Stimulated activated CD4-positive, alpha-beta T cell treated with anti-CD3 and anti-CD28 coated beads, Interleukin-12 subunit alpha, Interleukin-12 subunit beta, amount 100 ng/mL, for 24 hours (primary cell): ENCODE results near the gene MTRF1L.
"Not testable (repeated sequence)": the region's sequence is repeated elsewhere in the genome, so short reads cannot be mapped to it uniquely, and the experiment has no call there.

Source experiments
- DNase-seq, 2 experiments: peaks; one replicate each; pipeline ENCODE4 v3.0.0-alpha.2; 2020; ENCODE audit warnings: low read depth in 2 of 2

The MTRF1L gene

GRCh38 chr6:153003366-153003690, 819 bp upstream of the MTRF1L start:
- DNase-seq, result no peak

DNA sequence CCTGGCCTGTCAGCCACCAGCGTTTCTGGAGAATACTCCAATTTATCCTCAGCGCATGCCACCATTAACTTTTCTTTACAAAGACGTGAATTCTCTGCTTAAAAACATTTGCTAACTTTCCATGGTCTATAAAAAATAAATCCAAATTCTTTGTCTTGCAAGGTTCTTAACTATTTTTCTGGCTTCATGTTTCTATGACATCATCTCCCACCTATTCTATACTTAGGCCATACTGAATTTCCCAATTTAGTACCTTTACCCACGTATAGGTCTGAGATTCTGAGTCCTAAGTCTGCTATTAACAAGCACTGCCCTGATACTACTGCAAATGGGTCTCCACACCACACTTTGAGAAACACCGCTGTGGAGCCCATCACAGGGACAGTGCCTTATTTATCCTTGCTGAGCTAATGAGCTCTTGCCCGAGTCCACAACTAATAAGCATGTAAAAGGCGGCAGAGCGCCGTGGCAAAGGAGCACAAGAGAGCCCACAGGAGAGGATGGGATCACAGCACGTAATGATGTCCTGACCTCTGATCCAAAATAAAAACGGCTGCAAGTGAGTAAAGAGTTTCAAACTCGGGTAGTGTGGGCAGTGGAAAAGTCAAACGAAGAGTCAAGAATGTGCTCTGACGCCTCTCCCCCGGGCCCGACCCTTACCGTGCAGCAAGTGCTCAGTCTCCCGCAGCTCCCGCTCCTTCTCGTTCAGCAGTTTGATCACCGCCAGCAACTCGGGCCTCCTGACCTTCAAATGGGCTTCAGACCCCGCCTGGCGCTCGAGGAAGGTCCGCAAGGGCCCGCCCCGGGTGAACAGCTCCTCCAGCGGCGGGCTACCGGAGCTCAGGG, 519 bp downstream of the MTRF1L start:
- peak in 1 of 2 experiments; percentile 2 for DNase-seq

GRCh38 chr6:153000790-153001189, 1.7 kb downstream of the MTRF1L start:
- not testable (repeated sequence) for DNase-seq

DNA sequence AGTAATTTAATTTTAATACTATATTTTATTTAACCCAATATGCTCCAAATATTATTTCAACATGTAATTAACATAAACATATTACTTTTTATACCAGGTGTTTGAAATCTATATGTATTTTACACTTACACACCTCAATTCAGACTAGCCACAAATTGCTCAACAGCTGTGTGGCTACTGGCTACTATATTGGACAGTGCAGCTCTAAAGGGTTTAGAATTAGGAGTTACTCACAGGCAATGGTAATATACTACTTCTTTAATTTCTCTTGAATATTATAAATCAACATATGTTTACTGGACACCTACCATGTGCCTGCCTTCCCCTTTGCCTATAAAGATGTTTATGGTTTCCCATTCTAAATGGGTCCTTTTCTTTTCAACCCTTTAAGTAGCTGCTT, 2.3 kb downstream of the MTRF1L start:
- no peak for DNase-seq

DNA sequence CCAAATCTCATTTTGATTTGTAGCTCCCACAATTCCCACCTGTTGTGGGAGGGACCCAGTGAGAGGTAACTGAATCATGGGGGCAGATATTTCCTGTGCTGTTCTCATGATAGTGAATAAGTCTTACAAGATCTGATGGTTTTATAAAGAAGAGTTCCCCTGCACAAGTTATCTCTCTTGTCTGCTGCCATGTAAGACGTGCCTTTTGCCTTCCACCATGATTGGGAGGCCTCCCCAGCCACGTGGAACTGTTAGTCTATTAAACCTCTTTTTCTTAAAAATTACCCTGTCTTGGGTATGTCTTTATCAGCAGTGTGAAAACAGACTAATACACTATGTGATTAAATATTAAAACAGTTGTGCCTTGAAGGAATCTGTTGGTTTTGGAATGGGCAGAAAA, 3.0 kb downstream of the MTRF1L start:
- not testable (repeated sequence) for DNase-seq

GRCh38 chr6:152993847-152994246, 8.7 kb downstream of the MTRF1L start:
- DNase-seq, result no peak

- DNase-seq, result no peak
These were observed 9.1 kb downstream of the MTRF1L start for GRCh38 chr6:152993431-152993830.

GRCh38 chr6:152986978-152987377, 15.5 kb downstream of the MTRF1L start:
- DNase-seq, result no peak

DNA sequence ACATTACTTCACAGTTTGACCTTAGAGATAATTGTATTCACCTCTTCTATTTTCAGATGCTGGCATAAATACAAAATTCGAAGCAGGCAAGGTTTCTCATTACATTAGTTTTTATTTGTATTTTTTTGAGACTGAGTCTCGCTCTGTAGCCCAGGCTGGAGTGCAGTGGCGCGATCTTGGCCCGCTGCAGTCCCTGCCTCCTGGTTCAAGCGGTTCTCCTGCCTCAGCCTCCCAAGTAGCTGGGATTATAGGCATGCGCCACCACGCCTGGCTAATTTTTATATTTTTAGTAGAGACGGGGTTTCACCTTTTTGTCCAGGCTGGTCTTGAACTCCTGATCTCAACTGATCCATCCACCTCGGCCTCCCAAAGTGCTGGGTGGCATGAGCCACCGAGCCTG, 17.2 kb downstream of the MTRF1L start:
- not testable (repeated sequence) for DNase-seq

DNA sequence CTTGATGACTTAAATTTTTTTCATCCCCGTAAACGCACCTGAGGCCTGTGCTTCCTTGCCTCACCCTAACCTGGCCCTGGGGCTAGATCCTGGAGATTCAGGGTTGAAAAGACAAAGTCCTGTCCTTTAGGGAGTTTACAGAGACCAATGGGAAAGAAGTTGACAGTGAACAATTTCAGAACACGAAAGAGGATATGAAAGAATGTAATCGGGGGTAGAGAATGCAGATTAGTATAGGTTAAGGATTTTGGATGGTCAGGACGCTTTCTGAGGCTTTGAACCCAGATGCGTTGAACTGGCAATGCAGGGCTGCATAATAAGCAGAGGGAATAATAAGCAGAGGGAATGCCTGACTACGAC, 18.0 kb downstream of the MTRF1L start:
- DNase-seq, result no peak

- peak; percentile 62 to 77 for DNase-seq
These were observed 18.6 kb downstream of the MTRF1L start for GRCh38 chr6:152983637-152984512.

DNA sequence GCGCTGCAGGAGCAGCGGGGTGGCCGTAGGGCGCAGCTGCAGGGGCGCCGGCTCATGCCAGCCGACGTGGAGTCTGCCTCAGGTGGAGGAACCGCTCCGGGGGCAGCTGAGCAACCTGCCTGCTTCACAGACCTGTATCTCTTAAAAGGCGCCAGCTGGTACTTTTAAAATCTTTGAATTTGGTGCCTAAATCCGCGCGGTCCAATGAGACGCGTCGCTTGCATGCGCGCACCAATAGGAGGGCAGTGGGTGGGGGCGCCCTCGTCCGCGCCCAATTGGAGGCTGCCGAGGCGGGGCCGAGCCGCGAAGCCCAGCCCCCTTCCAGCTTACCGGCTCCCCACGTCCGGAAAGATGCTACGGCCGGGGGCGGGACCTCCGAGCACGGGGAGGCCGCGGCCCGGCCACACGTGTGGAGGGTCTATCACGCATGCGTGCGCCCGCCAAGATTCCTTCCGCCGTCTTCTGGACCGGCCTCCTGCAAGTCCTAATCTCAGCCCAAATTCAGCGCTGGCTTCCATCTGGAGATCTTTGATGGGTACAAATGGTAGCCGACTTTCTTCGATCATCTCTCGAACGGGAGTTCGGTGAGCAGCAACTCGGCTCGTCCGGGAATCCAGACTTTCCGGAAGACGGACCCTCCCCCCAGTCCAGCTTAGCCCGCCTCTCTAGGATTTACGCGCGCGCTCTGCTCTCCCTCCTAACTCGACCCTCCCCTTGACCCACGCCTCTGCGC, 19.4 kb downstream of the MTRF1L start, which contains the start of gene FBXO5:
TSS of gene FBXO5 (minus strand) at position 138 of the 733 bp plus-strand sequence. CDS start at position 56, 82 bp downstream.
- DNase-seq, result peak; percentile 93 to 94

DNA sequence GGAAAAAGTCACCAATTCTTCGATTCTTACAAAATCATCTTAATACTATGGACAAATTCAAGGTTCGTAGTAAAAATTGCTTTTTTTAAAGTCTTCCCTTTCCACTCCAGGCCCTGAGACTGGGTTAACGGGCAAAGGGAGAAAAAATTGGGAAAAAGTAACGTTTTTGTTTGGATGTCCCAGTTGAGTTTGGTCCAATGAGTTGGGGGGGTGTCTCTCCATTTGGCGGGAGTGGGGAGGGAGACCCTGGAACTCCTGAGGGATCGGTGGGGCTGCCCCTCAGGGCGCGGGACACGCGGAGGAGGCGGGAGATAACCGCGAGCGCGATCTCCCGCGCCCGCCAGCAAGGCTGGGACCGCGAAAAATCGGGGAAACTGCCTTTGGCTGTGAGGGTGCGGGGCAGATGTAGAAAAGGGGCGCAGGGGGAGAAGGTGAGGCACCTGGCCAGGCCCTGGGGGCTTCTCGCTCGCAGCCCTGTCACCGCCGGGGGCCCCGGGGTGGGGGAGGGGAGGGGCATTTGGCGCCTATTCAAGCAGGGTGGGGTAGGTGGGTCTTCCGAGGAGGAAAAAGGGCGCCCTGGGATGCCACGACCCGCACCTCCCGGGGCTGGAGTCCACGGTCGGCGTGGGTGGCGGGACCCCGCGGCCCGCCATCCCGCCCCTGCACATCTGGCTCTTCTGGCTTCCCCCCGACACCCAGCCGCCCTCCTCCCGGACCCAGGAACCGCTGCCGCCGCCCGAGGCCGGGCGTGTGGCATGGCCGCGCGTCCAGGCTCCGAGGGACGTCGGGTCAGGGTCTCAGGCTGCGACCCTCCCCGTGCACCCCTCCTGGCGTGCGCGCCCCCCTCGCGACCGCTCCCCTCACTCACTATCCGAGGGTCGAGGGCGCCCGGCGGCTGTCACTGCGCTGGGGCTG, 20.3 kb downstream of the MTRF1L start:
- peak in 1 of 2 experiments; percentile 17 for DNase-seq

DNA sequence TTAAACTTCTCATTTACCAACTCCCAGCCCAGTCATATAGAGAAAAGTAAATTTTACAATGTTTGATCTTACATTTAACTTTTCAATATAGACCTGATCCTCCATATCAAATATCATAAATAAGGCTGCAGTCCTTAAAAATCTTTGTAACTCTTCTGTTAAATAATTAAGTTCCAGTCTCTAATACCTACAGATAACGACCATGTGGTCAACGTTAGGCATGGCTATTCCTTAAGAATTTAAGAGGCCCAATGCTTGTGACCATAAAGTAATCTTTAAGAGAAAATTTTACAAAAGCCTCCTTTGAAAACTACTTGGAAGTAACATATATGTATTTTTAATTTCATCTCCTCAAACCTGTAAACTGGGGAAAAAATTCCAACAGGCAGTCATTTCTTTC, 21.3 kb downstream of the MTRF1L start:
- DNase-seq, result no peak

DNA sequence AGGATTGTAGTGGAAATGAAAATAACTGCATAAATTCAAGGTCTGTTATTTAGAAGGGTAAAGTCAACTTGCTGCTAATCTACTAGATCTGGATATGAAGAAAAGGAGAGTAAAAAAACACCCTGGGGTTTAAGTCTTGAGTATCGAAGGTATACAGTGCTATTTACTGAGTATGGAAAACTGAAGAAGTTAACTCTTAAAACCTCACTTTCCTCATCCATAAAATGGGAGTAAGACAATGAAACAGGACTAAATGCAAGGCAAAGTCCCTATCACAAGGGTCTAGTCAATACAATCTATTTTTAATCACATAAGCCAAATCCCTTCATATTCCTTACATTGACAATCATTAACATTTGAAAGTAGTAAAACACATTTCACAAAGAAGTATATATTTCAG, 21.9 kb downstream of the MTRF1L start:
- no peak for DNase-seq

DNA sequence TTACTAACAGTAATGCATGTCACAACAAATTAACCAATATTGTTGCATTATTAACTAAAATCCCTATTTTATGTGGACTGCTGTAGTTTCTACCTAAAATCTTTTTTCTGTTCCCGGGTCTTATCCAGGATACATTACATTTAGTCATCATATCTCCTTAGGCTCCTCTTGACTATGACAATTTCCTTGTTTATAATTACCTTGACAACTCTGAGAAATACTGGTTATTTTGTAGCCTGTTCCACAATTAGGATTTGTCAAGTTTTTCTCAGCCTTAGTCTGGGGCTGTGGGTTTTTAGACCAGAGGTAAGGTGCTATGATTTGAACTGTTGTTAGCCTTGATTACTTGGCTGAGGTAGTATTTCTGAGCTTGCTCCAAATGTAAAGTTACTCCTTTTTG, 23.4 kb downstream of the MTRF1L start:
- DNase-seq, result no peak

DNA sequence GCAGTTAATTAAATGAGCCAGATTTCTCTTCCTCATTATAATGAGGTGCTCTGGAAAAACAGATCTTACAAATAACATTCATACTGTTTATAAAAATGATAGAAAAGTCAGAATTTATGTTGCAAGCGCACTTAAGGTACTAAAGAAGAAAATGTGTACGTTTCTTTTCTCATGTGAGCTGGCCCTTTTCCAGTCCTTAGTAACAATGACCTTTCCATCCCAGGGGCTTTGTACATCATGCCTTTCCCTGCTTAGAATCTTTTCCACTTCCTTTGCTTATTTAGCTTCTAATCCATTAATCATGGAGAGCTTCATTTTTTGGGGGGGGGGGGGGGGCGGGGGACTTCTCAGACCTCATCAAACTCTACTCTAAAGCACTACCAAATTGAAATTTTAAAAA, 24.5 kb downstream of the MTRF1L start:
- no peak for DNase-seq

DNA sequence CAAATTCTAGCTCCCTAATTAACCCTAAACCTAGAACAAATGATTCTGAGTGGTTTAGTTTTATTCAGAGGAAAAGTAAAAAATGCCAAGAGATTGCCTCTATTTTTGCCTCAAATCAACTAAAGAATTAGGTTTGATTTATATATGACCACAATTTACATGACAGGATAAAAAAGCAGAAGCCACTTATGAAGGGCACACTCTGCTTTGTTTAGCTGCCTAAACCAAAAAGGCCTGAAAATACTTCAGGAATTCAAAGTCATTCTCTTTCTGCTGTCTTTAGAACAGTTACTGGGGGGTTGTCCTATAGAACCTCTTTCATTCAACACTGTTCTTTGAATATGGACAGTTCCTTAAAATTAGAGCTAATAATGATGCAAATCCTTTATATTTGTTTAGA, 25.0 kb downstream of the MTRF1L start:
- DNase-seq, result no peak

GRCh38 chr6:152976749-152977148, 25.8 kb downstream of the MTRF1L start:
- DNase-seq, result no peak

- DNase-seq, result no peak
These were observed 27.1 kb downstream of the MTRF1L start for GRCh38 chr6:152975204-152975915.
